HG03521 (cell line): ENCODE data around the gene ALK.

Experiments
- ATAC-seq: cut with Tn5 transposase; IDR thresholded peaks from one replicate; pipeline ENCODE4 v1.9.1; 2021; ENCODE audit warnings: mild to moderate bottlenecking, moderate library complexity; ENCODE audit not compliant: unreplicated experiment

Gene ALK

DNA sequence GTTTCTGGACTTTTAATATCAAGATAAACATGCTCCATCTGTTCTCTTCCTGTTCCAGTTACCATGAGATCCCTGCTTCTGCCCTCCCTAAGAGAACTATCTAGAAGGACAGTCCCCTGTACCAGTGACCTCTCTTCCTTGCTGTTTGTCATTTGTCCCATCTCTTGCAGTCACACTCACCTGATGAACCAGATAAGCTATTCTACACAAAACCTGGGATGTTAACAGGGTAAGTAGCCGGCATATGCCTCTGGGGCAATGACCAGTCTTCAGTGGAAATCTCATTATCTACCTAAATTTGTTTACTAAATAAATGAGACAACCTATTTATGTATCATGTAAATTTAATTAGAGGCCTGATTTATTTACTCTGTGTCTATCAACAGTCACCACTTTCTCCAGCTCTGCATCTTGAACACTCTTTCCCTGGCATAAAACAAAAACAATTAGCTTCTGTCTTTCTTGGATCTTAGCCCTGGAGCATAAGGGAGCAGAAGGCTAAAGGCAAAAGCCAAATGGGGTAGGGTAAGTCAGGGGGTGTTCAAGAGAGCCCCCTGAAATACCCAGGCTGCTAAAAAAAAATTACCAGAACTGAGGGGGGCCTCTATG lies 337.7 kb downstream of the ALK start:
- ATAC-seq = no peak

DNA sequence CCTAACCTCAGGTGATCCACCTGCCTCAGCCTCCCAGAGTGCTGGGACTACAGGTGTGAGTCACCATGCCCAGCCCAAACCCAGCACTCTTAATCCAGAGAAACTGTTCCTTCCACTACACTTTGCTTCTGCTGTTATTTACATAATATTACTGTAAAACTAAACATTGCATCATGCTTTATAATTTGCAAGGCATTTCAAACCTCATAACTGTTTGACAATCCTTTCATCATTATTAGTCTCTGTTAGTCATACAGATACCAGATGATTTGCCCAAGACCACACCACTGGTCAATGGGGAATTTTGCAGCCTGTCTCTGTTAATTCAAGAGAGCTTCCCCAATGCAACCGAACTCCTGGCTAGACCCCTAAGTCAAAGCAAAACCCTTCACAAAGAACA lies 338.3 kb downstream of the ALK start:
- ATAC-seq = no peak

DNA sequence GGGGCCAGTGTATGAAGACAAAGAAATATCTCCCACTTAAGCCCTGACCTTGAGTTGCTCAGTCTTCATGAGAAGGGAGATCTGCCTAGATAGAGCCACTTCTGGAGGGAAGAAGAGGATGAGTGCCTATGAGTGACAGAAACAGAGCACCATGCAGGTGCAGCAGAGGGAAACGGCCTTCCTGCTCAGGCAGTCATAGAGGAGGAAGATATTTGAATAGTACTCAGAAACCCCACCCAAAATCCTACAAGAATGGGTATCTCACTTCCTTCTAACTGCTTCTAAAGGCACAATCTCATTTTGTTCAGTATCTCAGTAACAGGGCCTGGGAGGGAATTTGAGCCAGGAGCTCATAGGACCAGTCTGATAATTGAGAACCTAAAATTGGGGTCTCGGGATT lies 339.3 kb downstream of the ALK start:
- no peak for ATAC-seq

DNA sequence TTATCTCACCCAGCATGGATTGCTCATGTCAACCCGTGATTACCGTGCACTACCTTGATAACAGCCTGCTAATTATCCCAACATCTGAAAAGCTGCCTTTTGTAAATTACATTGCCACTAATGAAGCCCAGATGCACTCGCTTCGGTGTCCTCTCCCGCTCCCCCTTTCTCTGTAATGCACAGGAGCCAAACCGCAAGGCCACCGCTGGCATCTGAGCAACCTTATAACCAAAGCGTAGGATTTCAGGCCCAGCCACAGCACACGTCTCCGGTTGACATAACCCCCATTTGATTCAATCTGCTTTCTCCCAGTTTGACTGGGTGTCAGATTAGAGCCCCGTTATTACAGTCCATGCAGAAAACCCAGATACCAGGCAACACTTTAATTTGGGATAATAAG lies 341.2 kb downstream of the ALK start:
- ATAC-seq = no peak

DNA sequence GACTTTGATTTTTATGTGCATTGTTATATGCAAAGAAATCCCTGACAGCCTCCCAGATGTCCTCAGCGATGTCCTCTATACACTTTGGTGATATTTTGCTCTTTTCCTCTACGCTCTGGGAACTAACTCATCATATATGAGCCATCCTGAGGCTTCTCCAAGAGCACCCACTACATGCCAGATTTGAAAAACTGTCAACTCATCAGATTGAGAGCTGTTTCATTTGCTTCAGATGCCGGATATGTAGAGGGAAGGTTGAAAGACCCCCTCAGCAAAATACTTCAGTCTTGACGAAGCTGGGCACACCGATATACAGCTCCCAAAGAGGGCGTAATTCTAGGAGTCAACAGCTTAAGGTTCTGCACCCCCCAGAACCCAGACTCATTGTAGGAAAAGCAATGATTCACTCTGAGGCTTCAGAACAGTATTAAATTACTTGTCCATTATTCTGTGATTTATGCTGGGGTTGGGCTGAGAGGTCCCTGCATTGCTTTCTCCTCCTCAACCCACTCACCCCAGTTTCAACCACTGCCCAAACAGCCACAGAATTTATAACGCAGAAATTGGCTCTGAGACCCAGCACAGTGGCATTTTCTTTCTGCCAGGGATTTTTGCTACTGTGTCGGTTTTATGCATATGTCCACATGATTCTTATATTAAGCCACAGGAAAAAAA lies 341.8 kb downstream of the ALK start:
- no peak for ATAC-seq

DNA sequence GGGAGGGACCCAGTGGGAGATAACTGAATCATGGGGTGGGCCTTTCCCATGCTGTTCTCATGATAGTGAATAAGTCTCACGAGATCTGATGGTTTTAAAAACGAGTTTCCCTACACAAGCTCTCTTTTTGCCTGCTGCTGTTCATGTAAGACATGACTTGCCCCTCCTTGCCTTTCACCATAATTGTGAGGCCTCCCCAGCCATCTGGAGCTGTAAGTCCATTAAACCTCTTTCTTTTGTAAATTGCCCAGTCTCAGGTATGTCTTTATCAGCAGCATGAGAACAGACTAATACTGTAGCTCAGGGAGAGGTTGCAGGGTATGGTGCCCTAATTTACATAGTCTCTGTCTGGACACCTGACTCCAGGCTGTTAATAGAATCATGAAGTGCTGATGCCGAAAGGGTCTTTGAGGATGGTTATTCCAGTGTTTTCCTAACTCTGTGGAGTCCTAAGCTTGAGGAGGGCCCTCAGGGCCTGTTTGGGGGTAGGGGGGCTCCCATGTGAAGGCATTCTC lies 343.2 kb downstream of the ALK start:
- no peak for ATAC-seq

DNA sequence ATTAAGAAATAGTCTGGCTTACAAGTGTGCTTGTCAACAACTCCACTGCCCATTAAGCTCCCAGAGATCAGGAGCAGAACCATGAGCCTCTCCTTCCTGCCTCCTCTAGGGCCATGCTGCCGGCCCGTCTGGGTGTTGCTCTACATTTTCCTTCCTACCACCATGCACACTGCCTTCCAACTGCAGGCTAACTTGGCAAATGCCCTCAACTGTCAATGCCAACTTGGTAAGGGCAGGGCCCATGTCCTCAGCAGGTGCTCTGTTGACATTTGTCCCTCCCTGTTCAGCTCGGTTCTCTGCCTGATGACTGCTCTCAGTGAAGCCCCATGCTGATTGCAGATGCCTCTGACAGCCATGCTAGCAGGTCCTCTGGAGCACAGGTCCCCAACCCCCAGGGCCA lies 345.2 kb downstream of the ALK start:
- no peak for ATAC-seq

DNA sequence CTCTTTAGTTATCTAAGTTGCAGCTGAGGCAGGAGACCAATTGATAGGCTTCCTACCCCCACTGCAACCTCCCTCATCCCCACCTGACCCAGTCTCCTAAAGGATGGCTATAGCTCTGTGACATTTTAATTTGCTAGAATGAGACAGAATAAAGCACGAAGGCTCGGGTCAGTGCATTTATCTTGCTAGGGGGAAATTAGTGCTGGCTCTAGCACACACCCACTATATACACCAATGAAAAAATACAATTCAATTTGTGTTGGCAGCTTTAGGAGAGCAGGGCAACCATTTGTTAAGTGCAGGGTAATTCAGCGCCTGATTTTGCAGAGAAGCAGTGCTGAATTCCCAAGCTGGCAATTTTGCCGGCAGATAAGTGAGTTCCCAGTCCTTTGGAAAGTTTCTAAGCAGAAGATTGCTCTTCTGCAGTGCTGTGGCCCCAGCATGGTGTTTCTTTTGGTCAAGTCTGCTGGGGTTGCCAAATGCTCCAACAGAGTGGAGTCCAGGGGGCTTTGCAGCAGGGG lies 346.0 kb downstream of the ALK start:
- no peak for ATAC-seq

DNA sequence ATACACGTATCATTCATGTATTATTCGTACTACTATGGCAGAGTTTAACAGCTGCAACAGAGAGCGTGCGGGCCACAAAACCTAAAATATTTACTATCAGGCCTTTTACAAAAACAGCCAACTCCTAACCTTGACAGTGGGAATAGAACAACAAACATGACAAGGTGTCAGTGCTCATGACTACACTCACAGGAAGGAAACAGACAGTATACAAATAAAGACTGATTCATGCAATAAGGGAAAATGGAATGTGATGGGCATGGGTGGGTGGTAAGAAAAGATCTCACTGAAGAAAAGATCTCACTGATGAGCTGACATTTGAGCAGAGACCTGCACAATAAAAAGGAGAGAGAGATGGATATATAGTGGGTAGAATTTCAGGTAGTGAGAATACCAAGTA lies 347.8 kb downstream of the ALK start:
- no peak for ATAC-seq

DNA sequence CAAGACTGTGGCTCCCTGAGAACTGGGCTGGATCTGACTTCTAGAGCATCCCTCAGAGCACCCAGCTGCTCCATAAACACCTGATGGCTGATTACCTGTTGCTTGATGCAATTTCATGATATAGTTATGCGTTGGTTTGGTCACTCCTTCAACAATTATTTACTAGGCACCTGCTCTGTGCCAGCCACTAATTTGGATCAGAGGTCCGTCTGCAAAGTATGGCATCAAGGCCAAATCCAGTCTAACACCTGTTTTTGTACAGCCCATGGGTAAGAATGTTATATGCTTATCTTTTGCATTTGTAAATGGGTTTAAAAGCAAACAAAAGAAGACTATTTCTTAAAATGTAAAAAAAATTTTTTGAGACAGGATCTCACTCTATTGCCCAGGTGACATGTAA lies 348.2 kb downstream of the ALK start:
- no peak for ATAC-seq

DNA sequence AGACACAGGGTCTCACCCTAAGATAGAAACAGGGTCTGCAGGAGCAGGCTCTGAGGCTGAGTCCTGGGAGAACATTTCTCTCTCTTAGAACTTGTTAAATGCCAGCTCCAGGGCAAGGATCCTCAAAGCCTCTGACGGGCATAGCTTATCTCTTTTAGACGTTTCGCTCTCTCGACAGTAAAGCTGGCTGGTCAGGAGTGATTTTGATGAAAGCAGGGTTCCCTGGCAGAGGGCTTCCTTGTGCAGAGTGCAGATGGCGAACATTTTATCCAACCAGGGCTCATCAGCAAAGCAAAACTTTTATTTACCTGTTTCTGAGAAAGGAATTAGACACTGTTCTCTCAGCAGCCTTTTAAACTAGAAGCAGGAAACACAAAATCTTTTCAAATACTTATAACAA lies 350.8 kb downstream of the ALK start:
- ATAC-seq = no peak

DNA sequence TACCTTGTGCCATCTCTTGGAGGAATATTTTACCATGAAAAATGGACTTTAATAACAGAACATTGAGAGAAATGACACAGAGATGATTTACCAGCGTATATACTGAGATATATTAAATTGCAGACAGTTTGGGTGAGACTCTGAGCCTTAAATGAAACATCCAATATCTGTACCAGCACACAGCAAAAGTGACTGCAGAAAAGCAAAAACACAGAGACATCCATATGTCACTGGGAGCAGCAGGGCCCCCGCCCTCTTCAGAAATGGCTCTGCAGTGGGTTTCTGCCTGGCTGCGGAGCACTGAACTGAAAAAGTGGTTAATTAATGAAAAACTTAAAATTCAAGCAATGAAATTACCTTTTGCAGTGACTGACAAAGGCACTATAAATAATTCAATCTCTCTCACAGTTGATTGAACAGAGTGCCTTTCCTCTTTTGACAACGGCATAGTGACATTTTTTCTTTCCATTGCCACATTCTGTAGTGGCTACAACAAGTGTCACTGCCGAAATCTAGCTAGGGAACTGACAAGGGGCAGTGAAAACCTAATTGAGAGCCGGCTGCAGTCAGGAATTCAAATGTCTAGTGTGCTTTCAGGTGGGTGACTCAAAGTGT lies 353.4 kb downstream of the ALK start:
- no peak for ATAC-seq

DNA sequence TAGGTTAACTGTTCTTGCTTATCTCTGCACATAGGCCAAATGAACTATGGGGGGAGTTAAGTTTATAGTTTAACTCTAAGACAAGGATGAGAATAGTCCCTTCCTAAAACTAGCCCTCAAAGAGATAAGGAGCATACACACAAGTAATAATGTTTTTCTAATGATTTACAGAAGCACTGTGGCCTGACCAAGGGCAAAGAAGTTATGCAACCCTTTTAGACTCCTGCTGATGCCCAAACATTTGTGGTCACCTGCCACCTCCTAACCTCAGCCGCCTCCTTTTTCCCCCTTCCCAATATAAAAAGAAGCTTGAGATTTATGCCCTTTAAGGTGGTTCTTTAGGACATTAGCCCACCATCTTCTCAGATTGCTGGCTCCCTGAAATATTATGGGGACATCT lies 357.7 kb downstream of the ALK start:
- ATAC-seq = no peak

DNA sequence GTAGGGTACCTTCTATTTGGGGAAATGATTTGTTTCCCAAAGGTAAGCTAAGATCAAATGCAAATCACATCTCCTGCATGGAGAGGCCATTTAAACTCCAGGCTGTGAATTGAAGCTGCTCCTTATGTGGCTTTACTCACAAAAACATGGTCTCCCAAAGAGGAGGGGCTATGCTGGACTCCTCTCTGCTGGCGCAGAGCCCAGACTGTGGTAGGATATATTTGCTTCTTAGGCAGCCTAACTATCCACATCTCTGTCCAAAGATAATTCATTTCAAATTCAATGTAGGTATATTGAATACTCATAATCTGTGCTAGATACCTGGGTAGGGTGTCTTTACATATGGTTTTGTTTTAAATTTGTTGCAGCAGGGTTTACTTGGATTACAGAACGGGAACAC lies 358.5 kb downstream of the ALK start:
- ATAC-seq = no peak

DNA sequence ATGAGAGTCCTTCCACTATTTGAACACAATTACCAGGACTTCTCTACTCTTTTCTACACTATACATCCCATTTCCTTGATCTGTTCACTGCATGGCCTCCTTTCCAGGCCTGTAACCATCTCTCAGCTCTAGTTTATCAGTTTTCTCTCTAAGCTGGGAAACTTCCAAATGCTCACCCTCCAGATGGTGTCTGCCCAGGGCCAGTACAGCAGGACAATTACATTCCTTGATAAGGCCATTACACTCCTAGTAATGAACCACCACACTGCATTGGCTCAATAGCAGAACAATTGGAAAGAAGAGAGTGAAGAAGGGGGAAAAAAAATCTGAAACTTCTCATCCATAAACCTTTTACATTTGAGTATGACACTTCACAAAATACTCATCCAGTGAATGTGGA lies 359.1 kb downstream of the ALK start:
- no peak for ATAC-seq

DNA sequence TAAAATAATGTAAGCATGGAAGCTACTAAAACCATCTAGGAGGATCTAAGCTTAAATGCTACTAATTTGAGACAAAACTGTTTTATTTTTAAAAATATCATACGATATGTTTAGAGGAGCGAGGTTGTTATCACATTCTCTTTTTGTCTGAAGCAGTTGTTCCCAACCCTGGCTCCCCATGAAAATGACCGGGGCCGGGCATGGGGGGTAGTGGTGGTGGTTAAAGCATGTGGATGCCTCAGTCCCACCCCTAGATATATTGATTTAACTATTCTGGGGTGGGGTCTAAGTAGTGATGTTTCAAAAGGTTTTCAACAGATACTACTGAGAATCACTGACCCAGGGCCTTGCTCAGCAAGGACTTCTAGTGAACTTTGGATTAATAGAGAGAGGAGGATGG lies 359.8 kb downstream of the ALK start:
- no peak for ATAC-seq

DNA sequence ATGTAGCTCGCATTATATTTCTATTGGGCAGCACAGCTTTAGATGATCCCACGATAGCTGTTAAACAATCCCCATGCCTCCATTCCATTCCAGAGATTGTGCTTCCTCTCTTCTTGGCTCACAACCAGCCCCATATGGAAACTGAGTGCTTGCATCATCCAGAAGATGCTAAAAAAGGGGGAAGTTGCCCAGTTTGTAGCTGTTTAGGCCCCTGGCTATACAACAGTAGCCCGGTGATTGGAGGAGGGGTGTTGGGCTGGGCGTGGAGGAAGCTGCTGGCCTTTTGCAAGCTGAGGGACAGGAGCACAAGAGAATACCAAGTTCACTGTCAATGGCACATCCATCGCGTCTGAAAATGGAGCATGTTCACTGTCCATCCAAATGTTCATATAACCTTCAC lies 360.2 kb downstream of the ALK start:
- no peak for ATAC-seq

DNA sequence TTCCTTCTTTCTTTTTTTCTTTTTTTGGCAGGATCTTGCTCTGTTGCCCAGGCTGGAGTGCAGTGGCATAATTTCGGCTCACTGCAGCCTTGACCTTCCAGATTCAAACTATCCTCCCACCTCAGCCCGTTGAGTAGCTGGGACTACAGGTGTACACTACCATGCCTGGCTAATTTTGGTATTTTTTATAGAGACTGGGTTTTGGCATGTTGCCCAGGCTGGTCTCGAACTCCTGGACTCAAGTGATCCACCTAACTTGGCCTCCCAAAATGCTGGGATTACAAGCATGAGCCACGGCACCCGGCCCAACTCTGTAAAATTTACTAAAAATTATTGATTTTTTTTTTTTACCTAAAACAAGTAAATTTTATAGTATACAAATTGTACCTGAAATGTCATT lies 360.8 kb downstream of the ALK start:
- no peak for ATAC-seq

DNA sequence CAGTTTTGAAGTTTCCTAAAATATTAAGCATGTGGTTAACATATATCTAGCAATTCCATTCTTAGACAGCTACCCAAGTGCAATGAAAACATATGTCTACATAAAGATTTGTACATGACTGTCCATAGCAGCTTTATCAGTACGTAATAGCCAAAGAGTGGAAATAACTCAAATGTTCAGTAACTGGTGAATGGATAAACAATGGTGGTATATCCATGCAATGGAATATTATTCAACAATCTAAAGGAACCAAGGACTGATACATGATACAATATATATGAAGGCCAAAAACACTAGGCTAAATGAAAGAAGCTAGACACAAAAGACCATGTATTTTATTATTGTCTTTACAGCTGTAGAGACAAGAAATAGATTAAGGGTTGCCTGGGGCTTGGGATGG lies 361.4 kb downstream of the ALK start:
- ATAC-seq = no peak

DNA sequence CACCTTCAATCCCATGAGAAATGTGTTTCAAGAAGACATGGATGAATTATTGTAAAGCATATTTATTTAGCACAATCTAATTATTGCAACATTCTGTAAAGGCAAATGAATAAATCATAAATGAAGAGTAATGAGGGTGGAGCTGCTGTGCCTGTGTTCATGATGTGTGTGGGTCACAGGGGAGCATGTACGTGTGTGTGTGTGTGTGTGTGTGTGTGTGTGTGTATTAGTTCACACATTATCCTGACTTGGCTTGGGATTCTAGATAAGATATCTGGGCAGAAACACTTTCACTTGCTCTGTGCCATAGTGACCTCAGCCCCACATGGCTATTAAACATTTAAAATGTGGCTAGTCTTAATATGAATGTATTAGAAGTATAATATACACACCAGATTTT lies 361.8 kb downstream of the ALK start:
- ATAC-seq = no peak

DNA sequence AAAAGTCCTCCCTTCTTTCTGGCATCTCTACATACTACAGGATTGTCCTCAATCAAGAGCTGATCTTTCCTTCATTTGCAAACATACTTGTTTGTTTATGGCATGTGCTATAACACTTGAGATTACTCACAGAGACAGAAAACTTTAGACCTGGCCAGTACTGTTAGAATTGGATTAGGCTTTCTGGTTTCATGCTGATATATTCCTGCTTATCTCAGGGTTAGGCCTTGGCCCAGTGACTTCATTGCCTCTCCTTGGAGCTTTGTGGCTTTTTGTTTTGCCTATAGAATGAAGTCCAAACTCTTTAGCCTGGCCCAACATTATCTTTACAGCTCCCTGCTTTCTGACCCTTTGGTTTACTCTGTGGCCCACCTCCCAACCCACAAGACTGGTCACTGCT lies 363.3 kb downstream of the ALK start:
- ATAC-seq = no peak

DNA sequence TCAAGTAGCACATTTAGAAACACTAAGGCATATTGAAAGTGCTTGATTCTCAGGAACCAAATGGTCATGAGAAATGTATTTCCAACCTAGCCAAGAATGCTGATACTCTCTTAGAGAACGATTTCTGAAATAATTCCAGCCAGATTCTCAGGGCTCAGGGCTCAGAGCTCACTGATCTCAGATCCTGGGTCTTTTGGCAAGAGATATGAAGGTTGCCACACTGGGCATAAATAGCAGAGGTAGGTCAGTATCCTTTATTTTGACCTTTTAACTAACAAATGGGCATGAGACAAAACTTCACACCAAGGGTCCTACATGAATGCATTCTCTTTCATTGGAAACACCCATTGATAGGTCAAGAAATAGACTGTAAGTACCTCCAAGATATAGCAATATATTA lies 364.1 kb downstream of the ALK start:
- ATAC-seq = no peak

DNA sequence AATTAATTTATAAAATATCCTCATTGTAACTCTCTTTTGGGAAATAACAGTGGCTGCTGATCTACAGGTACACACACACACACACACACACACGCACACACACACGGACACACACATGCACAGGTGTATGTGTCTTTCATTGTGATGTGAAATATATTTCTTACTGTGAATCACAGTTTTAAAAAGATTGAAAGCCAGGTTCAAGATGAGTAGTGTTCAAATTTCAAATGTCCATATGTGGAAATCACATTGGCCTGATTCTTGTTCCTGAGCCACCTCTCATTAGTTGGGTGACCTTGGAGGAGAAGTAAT lies 372.4 kb downstream of the ALK start:
- no peak for ATAC-seq
